CD4-positive, alpha-beta T cell treated with Interleukin-6 for 4 hours (primary cell): ENCODE results near the gene DUSP12.
A peak's percentile ranks its signal among the peaks of the same experiment; 100 is the strongest.
"Not testable (repeated sequence)": the region's sequence is repeated elsewhere in the genome, so short reads cannot be mapped to it uniquely, and the experiment has no call there.

Experiments used
- DNase-seq: peaks from one replicate; pipeline ENCODE4 v3.0.0-alpha.2; 2020; ENCODE audit warnings: mixed read lengths

The DUSP12 gene

GRCh38 chr1:161727256-161727924, 22.2 kb upstream of the DUSP12 start:
- DNase-seq, result peak; percentile 64

DNA sequence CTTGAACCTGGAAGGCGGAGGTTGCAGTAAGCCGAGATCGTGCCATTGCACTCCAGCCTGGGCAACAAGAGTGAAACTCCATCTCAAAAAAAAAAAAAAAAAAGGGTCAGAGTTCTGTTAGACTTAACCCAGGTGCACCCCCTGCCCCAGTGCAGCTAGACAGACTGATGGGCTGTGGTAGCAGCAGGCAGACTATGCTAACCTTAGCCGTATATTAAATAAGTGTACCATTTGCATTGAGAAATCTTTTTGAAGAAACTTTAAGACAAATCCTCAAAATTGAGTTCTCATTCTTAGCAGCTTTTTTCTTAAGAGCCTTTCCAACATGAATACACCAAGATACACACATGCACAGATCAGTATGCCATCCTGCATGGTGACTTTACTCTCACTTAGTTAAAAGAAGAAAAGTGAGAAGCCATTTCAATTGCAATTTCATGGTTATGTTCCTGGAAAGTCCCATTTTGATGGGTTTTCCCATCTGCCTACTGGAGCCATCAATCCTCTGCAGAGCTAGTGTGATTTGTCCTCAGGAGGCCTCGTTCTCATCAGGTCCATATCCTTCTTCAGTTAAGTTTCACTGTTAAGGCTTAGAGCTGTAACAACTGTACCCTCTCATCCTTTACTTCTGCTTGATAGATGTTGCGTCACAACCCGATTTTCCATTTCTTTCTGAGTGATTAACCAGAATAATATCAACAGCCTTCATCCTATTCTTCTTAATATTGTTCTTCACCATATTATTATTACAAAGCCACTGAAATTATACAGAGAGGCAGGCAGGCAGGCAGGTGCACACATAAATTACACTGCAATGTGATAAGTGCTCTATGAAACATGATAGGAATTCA, 21.0 kb upstream of the DUSP12 start:
- DNase-seq, result no peak

GRCh38 chr1:161730050-161730564, 19.5 kb upstream of the DUSP12 start:
- peak; percentile 40 for DNase-seq

DNA sequence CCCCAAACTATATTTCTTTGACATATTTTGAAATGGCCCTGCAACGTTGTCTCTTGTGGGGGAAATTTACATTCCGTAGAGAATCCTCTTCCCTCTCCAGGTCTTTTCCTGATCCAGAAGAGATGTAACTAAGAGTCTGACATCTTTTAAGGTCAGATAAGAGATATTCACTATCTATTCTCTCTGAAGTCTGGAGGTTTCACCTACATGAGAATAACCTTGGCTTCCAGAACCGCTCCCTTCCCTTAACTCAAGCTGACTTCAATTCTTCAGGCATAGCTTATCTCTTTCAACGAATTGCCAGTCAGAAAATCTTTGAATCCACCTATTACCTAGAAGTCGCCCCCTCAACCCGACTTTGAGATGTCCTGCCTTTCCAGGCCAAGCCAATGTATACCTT, 18.3 kb upstream of the DUSP12 start:
- DNase-seq, result no peak

DNA sequence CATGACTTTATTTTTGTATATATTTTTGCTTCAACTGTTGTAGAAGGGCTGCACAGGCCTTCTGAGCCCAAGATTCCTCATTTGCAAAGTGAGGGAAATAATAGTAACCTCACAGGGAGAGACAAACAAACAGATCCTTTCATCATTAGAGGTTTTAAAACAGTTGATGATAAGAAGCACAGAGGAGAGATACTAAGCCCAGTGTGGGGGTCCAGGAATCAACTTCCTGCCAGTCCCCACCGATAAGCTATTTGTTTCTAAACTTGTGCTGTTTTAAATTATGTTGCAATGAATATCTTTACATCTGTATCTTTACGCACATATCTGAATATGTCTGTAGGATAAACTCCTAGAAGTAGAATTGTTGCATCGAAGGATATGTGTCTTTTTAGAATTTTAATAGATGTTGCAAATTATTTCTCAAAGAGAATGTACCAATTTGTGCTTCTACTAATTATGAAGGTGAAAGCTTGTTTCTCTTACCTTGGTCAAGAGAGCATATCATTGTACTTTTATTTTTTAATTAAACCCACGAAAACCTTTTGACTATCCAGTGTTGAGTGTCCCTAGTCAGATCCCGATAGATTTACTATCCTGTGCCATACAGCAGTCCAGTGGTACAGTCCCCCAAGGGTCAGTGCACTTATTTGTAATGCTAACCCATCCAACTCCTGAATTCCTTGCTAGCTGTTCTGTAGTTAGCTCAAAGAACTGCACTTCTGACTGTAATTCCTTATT, 17.4 kb upstream of the DUSP12 start:
- DNase-seq, result no peak

GRCh38 chr1:161733526-161733925, 16.1 kb upstream of the DUSP12 start:
- no peak for DNase-seq

GRCh38 chr1:161735837-161736236, 13.7 kb upstream of the DUSP12 start:
- DNase-seq, result no peak

- peak; percentile 5 for DNase-seq
These were observed 13.1 kb upstream of the DUSP12 start for GRCh38 chr1:161736335-161736969.

DNA sequence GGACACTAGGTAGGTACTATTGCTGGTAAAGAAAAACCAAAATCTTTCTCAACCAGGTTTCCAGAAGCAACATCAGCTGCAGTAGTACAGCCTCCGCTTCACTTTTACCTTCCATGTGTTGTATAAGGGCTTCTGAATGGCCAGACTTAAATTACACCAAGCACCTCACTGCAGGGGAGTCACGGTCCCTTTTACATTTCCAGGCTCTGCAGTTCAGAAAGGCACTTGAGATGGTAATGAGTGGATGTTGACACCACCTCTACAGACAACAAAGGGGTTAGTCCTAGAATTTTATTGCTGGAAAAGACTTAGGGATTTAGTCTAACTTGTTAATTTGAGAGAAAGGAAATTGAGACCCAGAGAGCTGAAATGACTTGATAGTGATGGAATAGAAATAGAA, 12.0 kb upstream of the DUSP12 start:
- DNase-seq, result no peak

DNA sequence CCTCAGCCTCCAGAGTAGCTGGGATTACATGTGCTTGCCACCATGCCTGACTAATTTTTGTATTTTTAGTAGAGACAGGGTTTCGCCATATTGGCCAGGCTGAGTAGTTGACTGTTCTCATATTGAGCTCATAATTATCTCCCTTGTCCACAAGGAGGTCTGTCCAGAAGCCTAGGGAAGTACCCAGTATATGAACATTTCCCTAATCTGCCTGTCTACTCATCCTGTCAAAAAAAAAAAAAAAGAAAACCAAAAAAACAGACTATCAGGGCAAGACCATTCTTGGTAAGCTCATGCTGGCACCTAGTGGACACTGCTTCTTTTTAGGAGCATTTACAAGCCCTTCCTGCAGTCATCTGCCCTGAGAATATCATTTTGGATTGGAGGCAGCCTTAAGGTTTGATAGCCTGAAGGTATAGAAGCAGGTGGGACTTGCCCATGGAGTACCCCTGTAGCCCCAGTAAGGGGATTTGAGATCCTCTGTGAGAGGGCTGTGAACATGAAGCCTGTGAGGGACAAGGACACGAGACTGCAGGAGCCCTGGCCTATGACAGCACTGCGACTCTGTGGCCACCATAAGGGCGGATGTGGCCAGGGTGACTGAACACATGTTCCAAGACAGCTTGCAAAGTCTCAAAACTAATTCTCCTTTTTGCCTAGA, 10.8 kb upstream of the DUSP12 start:
- DNase-seq, result peak; percentile 58

DNA sequence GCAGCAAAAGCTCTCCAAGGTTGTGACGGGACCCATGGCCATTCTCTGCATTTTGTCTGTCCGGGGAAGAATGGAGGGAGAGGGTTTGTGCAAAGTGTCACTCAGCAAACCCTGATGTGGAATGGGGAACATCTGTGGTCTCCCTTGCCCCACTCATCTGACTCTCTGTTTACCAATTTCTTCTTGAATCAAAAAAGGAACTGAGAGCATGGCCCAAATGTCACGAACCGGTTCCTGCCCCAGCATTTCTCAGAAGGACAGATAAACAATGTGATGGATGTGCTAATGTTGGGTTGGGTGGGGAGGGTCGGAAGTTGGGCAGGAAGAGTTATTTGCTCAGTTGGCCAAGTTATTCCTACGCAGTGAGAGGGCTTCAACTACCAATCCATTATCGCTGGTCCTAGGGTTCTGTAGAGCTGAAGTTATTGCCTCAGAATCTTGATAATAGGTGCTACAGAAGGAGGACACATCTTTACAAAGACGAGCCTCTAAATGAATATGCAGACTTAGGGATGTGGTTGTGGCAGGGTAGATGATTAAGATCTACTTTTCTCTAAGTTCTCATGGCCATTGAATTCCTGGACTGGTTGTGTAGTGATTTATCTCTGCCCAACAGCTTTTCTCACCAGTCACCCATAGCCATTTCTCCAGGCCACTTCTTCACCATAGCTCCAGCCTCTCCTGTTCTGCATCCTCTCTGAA, 9.6 kb upstream of the DUSP12 start:
- DNase-seq, result no peak

DNA sequence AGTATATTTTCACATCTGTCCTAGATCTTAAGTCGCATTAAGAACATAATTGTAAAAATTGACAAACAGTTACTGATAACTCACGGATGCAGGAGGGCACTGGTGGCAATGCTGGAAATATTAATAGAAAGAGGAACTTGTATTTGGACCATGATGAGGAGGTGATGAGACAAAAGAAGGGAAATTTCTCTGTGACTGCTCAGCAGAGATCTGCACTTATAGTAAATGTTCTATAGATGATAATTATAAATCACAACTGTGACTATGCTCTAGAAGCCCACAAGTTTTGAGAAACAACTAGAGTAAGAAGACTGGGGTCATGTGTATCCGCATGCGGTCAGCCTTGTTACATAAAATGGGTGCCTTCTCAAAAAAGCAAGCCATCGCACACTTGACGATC, 8.7 kb upstream of the DUSP12 start:
- DNase-seq, result no peak

DNA sequence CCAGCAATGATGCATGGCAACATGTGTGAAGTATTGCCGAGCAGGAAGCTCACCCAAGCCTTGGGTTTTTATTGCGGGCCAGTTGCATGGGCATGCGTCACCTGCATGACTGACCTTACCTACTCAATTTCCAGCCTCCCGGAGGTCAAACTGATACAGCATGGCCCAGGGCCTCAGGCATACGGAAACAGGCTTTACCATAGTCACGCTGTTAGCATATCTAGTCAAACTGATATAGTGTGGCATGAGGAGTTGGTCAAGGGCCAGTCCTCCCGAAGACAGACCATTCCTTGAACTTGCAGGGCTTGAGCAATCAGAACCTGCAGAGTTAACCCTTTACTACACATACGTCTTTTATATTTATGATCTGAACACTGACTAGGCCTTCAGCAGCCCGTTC, 6.4 kb upstream of the DUSP12 start:
- no peak for DNase-seq

GRCh38 chr1:161747801-161748200, 1.8 kb upstream of the DUSP12 start:
- DNase-seq, result no peak

DNA sequence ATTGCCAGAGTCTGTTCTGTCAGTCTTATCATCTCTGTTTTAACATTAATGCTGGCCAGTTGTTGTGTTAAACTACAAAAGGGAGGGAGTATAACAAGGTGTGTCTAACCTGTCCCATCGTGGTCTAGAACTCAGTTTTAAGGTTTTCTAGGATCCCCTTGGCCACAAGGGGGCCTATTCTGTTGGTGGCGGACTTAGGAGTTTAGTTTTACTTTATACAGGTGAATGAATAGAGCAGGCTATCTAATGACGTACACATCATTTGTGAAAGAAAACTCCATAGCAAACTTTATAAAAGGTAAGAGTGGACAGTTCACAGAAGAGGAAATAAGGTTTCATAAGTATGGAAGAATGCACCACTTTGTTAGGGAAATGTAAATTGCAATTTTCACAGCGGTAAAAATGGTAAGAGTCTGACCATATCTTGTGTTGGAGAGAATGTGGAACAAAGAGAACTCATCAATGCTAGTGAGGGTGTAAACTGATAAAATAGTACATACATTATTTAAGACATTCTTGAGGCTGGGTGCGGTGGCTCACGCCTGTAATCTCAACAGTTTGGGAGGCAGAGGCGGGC, 14.0 kb downstream of the DUSP12 start:
- peak; percentile 63 for DNase-seq

- peak; percentile 75 for DNase-seq
These were observed 16.8 kb downstream of the DUSP12 start, which contains the start of gene ATF6 for GRCh38 chr1:161766102-161766981. TSS of gene ATF6 (plus strand) at chr1:161766320. CDS start at chr1:161766361, 41 bp downstream.

GRCh38 chr1:161768461-161768860, 18.9 kb downstream of the DUSP12 start:
- DNase-seq, result no peak

GRCh38 chr1:161768986-161769672, 19.5 kb downstream of the DUSP12 start:
- DNase-seq, result no peak

DNA sequence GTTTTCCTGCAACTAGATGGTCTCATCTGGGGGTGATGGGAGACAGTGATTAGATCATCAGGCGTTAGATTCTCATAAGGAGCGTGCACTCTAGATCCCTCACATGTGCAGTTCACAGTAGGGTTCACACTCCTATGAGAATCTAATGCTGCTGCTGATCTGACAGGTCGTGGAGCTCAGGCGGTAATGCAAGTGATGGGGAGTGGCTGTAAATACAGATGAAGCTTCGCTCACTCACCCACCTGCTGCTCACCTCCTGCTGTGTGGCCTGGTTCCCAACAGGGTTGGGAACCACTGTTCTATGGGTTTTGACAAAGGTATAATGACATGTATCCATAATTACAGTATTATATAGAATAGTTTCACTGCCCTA, 20.1 kb downstream of the DUSP12 start:
- not testable (repeated sequence) for DNase-seq

GRCh38 chr1:161770250-161770649, 20.7 kb downstream of the DUSP12 start:
- no peak for DNase-seq
